SJCRH30 (cell line): ENCODE results near the gene ELAVL2. TPM values are rescaled to one million over a fixed set of nuclear protein-coding genes. Genes with fewer than 3 reads are reported as not detected.

Experiments used
- DNase-seq, 2 experiments: peaks; one replicate each; pipeline ENCODE4 v3.0.0-alpha.2; 2015 to 2020
- H3K27ac ChIP-seq: fragments of 250-450 bp; sonication (Bioruptor Pico); 2 replicates; pipeline ENCODE4 v1.5.1; 2020; ENCODE audit warnings: mild to moderate bottlenecking, moderate library complexity
- H3K27me3 ChIP-seq: fragments of 250-450 bp; sonication (Bioruptor Pico); 2 replicates; pipeline ENCODE4 v1.5.1; 2020; ENCODE audit warnings: mild to moderate bottlenecking, moderate library complexity
- H3K36me3 ChIP-seq: fragments of 250-450 bp; sonication (Bioruptor Pico); 2 replicates; pipeline ENCODE4 v1.5.1; 2020; ENCODE audit warnings: mild to moderate bottlenecking, moderate library complexity
- H3K4me1 ChIP-seq: fragments of 250-450 bp; sonication (Bioruptor Pico); 2 replicates; pipeline ENCODE4 v1.5.1; 2020; ENCODE audit warnings: mild to moderate bottlenecking, moderate library complexity
- H3K4me3 ChIP-seq: fragments of 250-450 bp; sonication (Bioruptor Pico); 2 replicates; pipeline ENCODE4 v1.5.1; 2020; ENCODE audit warnings: mild to moderate bottlenecking, moderate library complexity
- H3K9me3 ChIP-seq: fragments of 250-450 bp; sonication (Bioruptor Pico); replicated peaks from 2 replicates; pipeline ENCODE4 v1.5.1; 2020; ENCODE audit warnings: mild to moderate bottlenecking, moderate library complexity
- total RNA-seq: library from RNA; depleted of rRNA; stranded (reverse); fragments of >200 nt; shearing (Covaris generic); gene quantifications from 2 replicates; pipeline ENCODE4 v1.2.3, GENCODE V29; 2014

Gene ELAVL2
- total RNA-seq, 1 experiment from 2014 or later = 29.1 TPM

DNA sequence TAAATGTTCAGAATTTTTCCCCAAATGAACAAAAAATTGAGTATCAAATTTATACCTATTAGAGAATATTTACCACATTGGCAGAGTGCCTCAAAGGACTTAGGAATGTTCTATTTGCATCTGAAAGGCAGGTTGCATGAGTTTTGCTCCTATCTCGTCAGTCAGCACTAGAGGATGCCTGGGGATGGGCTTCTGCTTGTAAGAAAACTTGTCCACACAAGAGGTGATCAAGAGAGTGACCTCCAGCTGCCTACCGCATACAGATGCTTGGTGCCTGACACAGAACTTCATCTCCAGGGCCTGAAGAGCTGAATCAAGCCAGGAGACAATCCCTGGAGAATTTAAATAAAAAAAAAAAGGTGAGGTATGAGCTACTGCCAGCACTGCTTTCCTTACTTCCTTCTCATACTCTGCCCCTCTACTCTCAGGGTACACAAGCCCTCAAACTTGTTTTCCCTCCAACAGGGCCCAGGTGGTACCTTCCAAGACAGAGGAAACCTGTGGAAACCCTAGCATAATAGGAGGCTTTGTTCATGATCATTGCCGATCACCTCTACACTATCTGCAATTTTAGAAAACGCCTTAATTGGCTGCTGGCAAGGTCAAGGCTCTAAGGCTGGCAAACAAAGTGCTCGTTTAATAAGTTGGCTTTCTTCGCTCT is 166.6 kb downstream of the ELAVL2 start:
- no peak for DNase-seq
- Histone ChIP-seq H3K4me1 (no peaks in the 10 kb centered on the region), H3K36me3 (peaks cover 30% of the 10 kb centered on the region), H3K27ac (no peak overlapping the region), H3K27me3 (no peaks in the 10 kb centered on the region), H3K9me3 (no peaks in the 10 kb centered on the region), H3K4me3 (no peak overlapping the region)

DNA sequence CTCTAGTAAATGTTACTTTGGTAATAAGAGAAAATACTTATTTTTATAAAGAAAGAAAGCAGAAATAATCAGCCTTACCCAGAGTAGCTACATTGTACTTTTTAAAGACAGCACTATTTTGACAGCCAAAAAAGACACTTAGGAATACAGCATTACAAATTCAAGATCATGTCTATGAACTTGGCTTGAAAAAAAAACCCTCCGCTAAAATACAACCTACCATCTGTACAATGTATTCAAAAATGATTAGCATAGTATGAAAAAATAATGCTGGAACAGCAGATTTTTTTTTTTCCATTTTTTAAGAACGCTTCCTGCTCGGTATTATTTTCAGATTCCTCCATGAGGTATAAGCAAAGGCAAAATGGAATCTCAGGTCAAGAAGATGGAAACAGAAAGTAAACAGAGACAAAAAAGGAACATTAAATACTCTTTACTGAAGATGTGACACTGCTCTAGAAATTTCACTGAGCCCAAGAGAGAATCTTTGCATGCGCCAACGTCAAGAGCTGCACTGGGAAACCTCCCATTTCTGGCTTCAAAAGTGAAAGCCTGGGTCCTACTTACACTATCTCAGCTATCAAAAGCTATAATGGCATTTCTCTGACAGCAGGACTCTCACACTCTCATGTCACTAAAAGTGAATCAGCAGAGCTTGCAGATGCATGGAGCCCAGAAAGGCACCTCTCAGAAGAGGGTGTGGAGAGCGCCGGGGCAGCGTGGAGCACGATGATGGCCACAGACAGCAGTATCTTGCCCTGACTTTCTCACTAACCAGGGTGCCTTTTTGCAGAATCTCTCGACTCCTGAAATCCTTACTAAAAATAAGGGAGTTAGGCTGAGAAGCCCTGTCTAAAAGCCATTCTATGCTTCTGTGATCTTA is 167.4 kb downstream of the ELAVL2 start:
- H3K4me1 ChIP-seq = no peaks in the 10 kb centered on the region
- H3K27ac ChIP-seq = no peak overlapping the region
- no peak overlapping the region for H3K4me3 ChIP-seq
- H3K36me3 ChIP-seq = peaks cover 33% of the 10 kb centered on the region
- DNase-seq = no peak
- no peaks in the 10 kb centered on the region for H3K27me3 ChIP-seq
- no peaks in the 10 kb centered on the region for H3K9me3 ChIP-seq

DNA sequence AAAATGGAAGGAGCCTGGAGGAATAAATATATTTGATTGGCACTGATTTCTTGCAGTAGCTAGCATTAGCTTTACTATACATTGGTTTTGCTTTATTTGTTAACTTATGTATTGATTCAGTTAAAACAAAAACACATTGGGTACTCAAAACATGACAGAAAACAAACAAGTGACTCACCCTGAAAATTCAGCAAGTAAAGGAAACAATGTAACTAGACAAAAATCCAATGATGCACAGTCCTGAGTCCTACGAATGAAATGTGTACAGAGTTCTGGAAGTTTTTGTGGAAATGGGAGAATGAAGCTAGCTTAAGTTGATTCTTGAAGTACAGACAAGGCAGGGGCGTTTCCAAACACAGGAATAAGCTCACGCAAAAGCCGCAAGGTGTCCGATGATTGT is 175.0 kb downstream of the ELAVL2 start:
- Histone ChIP-seq H3K27me3 (no peaks in the 10 kb centered on the region), H3K9me3 (no peaks in the 10 kb centered on the region), H3K4me3 (no peak overlapping the region), H3K36me3 (peaks cover 32% of the 10 kb centered on the region), H3K4me1 (no peaks in the 10 kb centered on the region), H3K27ac (no peak overlapping the region)
- no peak for DNase-seq

DNA sequence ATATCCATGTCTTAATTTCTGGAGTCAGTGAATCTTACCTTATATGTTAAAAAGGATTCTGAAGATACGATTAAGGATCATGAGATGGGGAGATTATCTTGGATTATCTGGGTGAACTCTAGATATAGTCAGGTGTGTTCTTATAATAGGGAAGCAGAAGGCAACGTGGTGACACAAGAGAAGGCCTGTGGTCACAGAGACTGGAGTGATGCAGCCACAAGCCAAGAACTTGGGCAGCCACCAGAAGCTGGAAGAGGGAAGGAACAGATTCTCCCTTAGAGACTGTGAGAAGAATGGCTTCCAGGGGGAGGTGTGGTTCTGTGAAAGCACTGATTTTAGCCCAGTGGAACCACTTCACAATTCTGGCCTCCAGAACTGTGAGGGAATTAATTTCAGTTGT is 177.4 kb downstream of the ELAVL2 start:
- Histone ChIP-seq H3K4me3 (no peak overlapping the region), H3K27me3 (no peaks in the 10 kb centered on the region), H3K4me1 (no peaks in the 10 kb centered on the region), H3K36me3 (peaks cover 23% of the 10 kb centered on the region), H3K27ac (no peak overlapping the region), H3K9me3 (no peaks in the 10 kb centered on the region)
- DNase-seq = no peak

DNA sequence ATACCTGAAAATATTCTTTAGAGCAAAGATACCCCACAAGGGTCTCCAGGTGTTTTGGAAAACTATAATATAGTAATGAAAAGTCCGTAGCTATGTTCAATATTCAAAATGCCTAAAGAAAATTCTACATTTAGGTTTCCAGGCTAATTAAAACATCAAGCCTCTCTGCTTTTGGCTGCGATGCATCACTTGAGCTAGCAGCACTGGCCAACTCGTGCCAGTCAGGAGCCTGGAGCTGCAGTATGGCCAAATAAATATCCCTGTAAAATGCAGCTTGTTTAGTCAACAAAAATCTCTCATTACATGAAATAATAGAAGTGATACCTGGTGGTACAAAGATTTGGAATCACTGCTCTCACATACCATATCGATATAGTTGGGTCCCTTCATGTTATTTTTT is 181.1 kb downstream of the ELAVL2 start:
- no peaks in the 10 kb centered on the region for H3K27me3 ChIP-seq
- peaks cover 17% of the 10 kb centered on the region; the same call in 1 of the 2 replicates for H3K36me3 ChIP-seq
- H3K9me3 ChIP-seq = no peaks in the 10 kb centered on the region
- H3K27ac ChIP-seq = no peak overlapping the region
- peaks cover 12% of the 10 kb centered on the region for H3K4me1 ChIP-seq
- H3K4me3 ChIP-seq = no peak overlapping the region
- no peak for DNase-seq

DNA sequence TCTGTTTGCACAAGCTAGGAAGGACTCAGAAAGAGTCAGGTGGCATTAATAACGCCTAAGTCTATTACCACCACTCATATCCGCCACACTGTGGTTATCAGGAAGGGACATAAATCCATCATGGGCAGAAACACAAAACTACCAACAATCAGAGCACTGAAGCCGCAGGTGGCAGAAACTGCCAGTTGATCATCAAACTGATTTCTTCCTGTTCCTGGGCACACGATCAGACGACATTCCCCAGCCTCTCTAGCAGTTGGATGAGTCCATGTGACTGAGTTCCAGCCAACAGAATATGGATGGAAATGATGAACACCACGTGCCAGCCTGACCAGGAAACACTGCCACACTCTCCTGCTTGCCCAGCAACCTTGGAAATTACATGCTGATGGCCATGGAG is 181.7 kb downstream of the ELAVL2 start:
- no peak overlapping the region for H3K27ac ChIP-seq
- peaks cover 12% of the 10 kb centered on the region for H3K4me1 ChIP-seq
- no peak overlapping the region for H3K4me3 ChIP-seq
- H3K27me3 ChIP-seq = no peaks in the 10 kb centered on the region
- DNase-seq = no peak
- H3K36me3 ChIP-seq = peaks cover 12% of the 10 kb centered on the region; the same call in 1 of the 2 replicates
- no peaks in the 10 kb centered on the region for H3K9me3 ChIP-seq

DNA sequence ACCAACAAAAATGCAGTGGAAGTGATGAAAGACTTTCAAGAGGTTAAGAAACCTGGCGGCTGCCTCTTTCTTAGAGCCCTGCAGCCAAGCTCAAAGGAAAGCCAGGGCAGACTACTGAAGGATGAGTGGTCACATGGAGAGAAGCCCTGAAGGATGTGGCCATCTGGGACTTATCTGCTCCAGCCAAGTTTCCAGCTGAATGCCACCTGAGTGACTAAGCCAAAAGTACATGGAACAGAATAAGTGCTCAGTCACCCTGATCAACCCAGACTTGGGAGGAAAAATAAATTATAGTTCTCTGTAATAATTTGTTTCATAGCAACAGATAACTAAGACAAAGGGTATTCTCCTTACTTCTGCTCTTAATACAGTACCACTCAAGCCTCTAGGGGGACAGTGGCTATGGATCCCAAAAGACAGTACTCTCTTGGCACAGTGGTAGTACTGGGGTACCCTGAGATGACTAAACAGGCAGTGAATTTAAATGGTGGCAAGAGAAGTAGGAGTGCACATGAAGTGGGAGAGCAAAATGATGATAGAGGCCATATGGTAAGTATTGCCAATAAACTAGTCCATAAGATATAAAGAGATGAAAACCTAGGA is 182.3 kb downstream of the ELAVL2 start:
- Histone ChIP-seq H3K27me3 (no peaks in the 10 kb centered on the region), H3K36me3 (peaks cover 12% of the 10 kb centered on the region; the same call in 1 of the 2 replicates), H3K27ac (no peak overlapping the region), H3K4me1 (peaks cover 12% of the 10 kb centered on the region), H3K9me3 (no peaks in the 10 kb centered on the region), H3K4me3 (no peak overlapping the region)
- no peak for DNase-seq
